Measurements from ENCODE around the gene AHI1.

- TF ChIP-seq CTCF (optimal IDR thresholded peaks at IDR 0.05 in 1 of 3, IDR thresholded peaks at IDR 0.05 in 1 of 3, conservative IDR thresholded peaks at IDR 0.05 in 1 of 3; ENCODE audit: extremely low read depth in 1 of 3, insufficient read depth in 2 of 3, low read length in 3 of 3) = no peak
- TF ChIP-seq EZH2 (IDR thresholded peaks at IDR 0.05; ENCODE audit: low read length) = no peak
These were observed 199.1 kb downstream of the AHI1 start for GRCh38 chr6:135298455-135298854.

Data from keratinocyte (primary cell).